Tibial artery (tissue), 4 donors: ENCODE measurements around the gene FAM149A.

Experiments used
- DNase-seq, 2 donors: peaks; one replicate each; pipeline ENCODE4 v3.0.0-alpha.2; 2019
- H3K27ac ChIP-seq, 2 donors: fragments of 200-600 bp; sonication (generic) in 1 of 2; 1 replicate in 1 of 2; 2 replicates in 1 of 2; pipeline ENCODE4 v1.5.1; 2018 to 2019; ENCODE audit warnings: mild to moderate bottlenecking in 1 of 2
- H3K27me3 ChIP-seq, 2 donors: fragments of 200-600 bp; sonication (generic) in 1 of 2; one replicate each; pipeline versions ENCODE4 v1.5.1 to v1.6.0; 2016 to 2019
- H3K36me3 ChIP-seq, 3 donors: fragments of 200-600 bp; sonication (generic) in 2 of 3; one replicate each; pipeline ENCODE4 v1.5.1; 2016 to 2019; ENCODE audit warnings: mild to moderate bottlenecking in 2 of 3
- H3K4me1 ChIP-seq, 4 donors: fragments of 200-600 bp; sonication (generic) in 2 of 4; 1 replicate in 3 of 4; 2 replicates in 1 of 4; pipeline ENCODE4 v1.5.1; 2016 to 2019
- H3K4me3 ChIP-seq, 2 donors: fragments of 200-600 bp; sonication (generic) in 1 of 2; 1 replicate in 1 of 2; 2 replicates in 1 of 2; pipeline ENCODE4 v1.5.1; 2018 to 2019; ENCODE audit warnings: mild to moderate bottlenecking in 2 of 2
- H3K9me3 ChIP-seq, 3 donors: fragments of 200-600 bp; sonication (generic) in 1 of 3; one replicate each; pipeline ENCODE4 v1.5.1; 2016 to 2019
- intact Hi-C: fragments of 100-400 bp; cut with DNase I; formaldehyde crosslinking; loops from one replicate; pipeline ENCODE4 v1.15.0; 2023; ENCODE audit warnings: low total_unique reads
- TF ChIP-seq, protein P1 (sequence below), 2 experiments: fragments of 200-600 bp in 1 of 2; fragments of 450-650 bp in 1 of 2; IDR thresholded peaks; one replicate each; pipeline ENCODE4 v1.5.1; 2017 to 2019; ENCODE audit warnings: antibody characterized with exemption in 2 of 2, mild to moderate bottlenecking in 1 of 2, moderate library complexity in 1 of 2

FAM149A gene

DNA sequence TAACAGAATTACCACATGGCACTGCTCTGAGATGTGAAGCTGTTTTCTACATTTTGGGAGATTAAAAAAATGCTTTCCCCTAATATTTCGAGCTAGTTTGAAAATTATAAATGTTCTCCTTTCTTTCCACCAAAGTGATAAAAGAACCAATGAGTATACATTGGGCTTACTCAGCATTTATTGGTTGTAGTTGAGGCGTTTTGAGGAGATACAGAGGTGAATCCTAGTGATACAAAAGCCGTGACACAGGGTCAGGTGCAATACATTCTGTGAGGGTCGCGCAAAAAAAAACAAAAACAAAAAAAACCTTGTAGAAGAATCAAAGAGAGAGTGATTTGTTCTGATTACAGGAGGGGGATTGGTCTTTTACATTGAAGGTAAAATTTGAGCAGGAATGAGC is 54.5 kb downstream of the FAM149A start:
- TF ChIP-seq, protein P1, sequence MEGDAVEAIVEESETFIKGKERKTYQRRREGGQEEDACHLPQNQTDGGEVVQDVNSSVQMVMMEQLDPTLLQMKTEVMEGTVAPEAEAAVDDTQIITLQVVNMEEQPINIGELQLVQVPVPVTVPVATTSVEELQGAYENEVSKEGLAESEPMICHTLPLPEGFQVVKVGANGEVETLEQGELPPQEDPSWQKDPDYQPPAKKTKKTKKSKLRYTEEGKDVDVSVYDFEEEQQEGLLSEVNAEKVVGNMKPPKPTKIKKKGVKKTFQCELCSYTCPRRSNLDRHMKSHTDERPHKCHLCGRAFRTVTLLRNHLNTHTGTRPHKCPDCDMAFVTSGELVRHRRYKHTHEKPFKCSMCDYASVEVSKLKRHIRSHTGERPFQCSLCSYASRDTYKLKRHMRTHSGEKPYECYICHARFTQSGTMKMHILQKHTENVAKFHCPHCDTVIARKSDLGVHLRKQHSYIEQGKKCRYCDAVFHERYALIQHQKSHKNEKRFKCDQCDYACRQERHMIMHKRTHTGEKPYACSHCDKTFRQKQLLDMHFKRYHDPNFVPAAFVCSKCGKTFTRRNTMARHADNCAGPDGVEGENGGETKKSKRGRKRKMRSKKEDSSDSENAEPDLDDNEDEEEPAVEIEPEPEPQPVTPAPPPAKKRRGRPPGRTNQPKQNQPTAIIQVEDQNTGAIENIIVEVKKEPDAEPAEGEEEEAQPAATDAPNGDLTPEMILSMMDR (IDR thresholded peaks at IDR 0.05) = no peak
- no peaks in the 10 kb centered on the region for H3K9me3 ChIP-seq
- intact Hi-C loops = no loop called here
- H3K27me3 ChIP-seq = no peaks in the 10 kb centered on the region
- no peak overlapping the region for H3K4me3 ChIP-seq
- no peak for DNase-seq
- peaks cover 4 to 32% (median 29%) of the 10 kb centered on the region in 3 donors for H3K36me3 ChIP-seq
- H3K4me1 ChIP-seq = no peaks in the 10 kb centered on the region
- H3K27ac ChIP-seq = no peak overlapping the region

DNA sequence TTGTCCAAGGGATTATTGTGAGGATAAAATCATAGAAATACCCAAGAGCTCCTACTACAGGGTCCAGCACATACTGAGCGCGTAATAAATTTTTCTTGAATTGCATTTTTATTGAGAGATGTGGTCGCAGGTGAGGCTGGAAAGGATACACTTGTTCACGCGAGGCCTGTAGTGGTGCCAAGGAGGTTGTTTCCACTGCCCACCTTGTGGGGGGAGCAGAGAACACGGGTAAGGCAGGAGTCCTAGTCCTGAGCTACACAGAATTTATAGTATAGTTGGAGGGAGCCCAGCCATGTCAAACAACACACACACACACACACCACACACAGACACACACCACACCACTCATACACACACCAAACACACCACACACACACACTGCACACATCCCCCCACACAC is 55.1 kb downstream of the FAM149A start:
- intact Hi-C loops = no loop called here
- Histone ChIP-seq H3K36me3 (peaks cover 4 to 31% (median 27%) of the 10 kb centered on the region in 3 donors), H3K27me3 (no peaks in the 10 kb centered on the region), H3K9me3 (no peaks in the 10 kb centered on the region), H3K27ac (no peak overlapping the region), H3K4me3 (no peak overlapping the region), H3K4me1 (no peaks in the 10 kb centered on the region)
- TF ChIP-seq, protein P1 (IDR thresholded peaks at IDR 0.05) = no peak
- DNase-seq = no peak

- Histone ChIP-seq H3K27me3 (no peaks in the 10 kb centered on the region), H3K9me3 (no peaks in the 10 kb centered on the region), H3K4me1 (no peaks in the 10 kb centered on the region), H3K4me3 (no peak overlapping the region), H3K27ac (no peak overlapping the region), H3K36me3 (peaks cover 4 to 23% (median 23%) of the 10 kb centered on the region in 3 donors)
- intact Hi-C loops = no loop called here
- TF ChIP-seq, protein P1 (IDR thresholded peaks at IDR 0.05) = no peak
- no peak for DNase-seq
Measured at GRCh38 chr4:186161138-186161537, 56.6 kb downstream of the FAM149A start.

DNA sequence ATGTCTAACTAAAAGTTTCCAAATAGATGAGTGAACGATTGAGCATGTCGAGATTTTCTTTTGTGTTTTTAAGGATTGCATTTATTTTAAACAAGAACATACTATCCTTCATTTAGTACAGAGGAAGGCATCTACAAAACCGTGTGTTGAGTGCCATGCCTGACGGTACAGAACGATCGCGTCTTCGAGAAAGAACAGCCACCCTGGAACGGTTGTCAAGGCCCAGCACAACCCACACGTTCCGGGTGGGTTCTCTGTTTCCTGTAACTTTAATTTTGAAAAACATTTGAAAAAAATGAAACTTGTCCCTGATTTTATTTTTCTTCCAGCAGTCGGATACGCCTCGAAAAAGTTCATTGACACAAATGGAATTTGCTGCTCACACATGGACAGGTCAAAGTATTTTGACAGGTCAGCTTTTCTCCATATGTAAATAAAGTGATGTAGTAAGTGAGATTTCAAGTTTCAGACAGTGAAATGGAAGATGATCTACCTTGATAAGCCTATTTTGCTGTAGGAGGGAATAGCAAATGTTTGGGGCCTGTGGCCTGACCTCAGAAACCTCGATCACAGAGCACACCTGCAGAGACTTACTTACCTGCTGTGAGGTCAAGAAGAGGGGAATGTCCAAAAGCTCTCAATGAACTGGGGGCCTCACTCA is 62.5 kb downstream of the FAM149A start:
- TF ChIP-seq, protein P1 (IDR thresholded peaks at IDR 0.05) = no peak
- H3K36me3 ChIP-seq = peaks cover 4 to 5% (median 4%) of the 10 kb centered on the region in 3 donors
- no peak for DNase-seq
- H3K9me3 ChIP-seq = no peaks in the 10 kb centered on the region
- H3K27ac ChIP-seq = no peak overlapping the region
- no peak overlapping the region for H3K4me3 ChIP-seq
- intact Hi-C loops = no loop called here
- no peaks in the 10 kb centered on the region for H3K27me3 ChIP-seq
- no peaks in the 10 kb centered on the region for H3K4me1 ChIP-seq

DNA sequence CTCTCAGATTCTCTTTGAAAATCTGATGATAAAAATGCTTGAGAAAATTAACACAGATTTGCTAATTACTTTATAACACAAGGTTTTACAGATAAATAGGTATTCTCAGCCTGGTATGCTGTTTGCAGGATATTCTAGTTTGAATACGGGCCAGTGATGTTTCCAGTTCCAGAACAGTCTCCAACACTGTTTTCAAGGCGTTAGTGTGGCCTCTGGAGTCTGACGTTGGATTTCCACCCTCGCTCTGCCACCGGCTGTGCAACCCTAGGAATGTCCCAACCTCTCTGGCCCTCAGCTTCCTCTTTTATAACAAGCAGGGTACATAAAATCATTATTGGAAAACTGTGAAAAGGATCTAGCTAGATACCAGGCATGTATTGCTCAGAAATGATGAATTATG is 63.1 kb downstream of the FAM149A start:
- Histone ChIP-seq H3K36me3 (peaks cover 4 to 5% (median 4%) of the 10 kb centered on the region in 3 donors), H3K9me3 (no peaks in the 10 kb centered on the region), H3K4me3 (no peak overlapping the region), H3K27ac (no peak overlapping the region), H3K27me3 (no peaks in the 10 kb centered on the region), H3K4me1 (no peaks in the 10 kb centered on the region)
- TF ChIP-seq, protein P1 (IDR thresholded peaks at IDR 0.05) = no peak
- intact Hi-C loops = no loop called here
- DNase-seq = no peak
